HG03457 (cell line): ENCODE data around the gene TCF7L2.

ENCODE experiments used
- ATAC-seq: cut with Tn5 transposase; IDR thresholded peaks from one replicate; pipeline ENCODE4 v1.9.1; 2021; ENCODE audit warnings: moderate number of reproducible peaks; ENCODE audit not compliant: unreplicated experiment

Gene TCF7L2

GRCh38 chr10:112990271-112990670, 40.2 kb downstream of the TCF7L2 start:
- ATAC-seq, result no peak

GRCh38 chr10:112991888-112992491, 41.9 kb downstream of the TCF7L2 start:
- ATAC-seq, result no peak

GRCh38 chr10:112996462-112996861, 46.4 kb downstream of the TCF7L2 start:
- ATAC-seq, result no peak

- no peak for ATAC-seq
Observed at GRCh38 chr10:112999102-112999501, 49.1 kb downstream of the TCF7L2 start.

- no peak for ATAC-seq
Observed at GRCh38 chr10:113000442-113000841, 50.4 kb downstream of the TCF7L2 start.

GRCh38 chr10:113000876-113001598, 51.0 kb downstream of the TCF7L2 start:
- no peak for ATAC-seq

GRCh38 chr10:113001599-113002448, 51.8 kb downstream of the TCF7L2 start:
- ATAC-seq, result no peak

GRCh38 chr10:113002449-113002777, 52.4 kb downstream of the TCF7L2 start:
- no peak for ATAC-seq

GRCh38 chr10:113003052-113003451, 53.0 kb downstream of the TCF7L2 start:
- no peak for ATAC-seq

GRCh38 chr10:113004069-113004618, 54.1 kb downstream of the TCF7L2 start:
- ATAC-seq, result no peak

- ATAC-seq, result no peak
Observed at GRCh38 chr10:113005380-113005779, 55.3 kb downstream of the TCF7L2 start.

- no peak for ATAC-seq
Observed at GRCh38 chr10:113006656-113007342, 56.8 kb downstream of the TCF7L2 start.

- ATAC-seq, result no peak
Observed at GRCh38 chr10:113007343-113007771, 57.3 kb downstream of the TCF7L2 start.

- ATAC-seq, result no peak
Observed at GRCh38 chr10:113007821-113008220, 57.8 kb downstream of the TCF7L2 start.

- ATAC-seq, result no peak
Observed at GRCh38 chr10:113011592-113012374, 61.7 kb downstream of the TCF7L2 start.

GRCh38 chr10:113015201-113015600, 65.2 kb downstream of the TCF7L2 start:
- no peak for ATAC-seq

- ATAC-seq, result no peak
Observed at GRCh38 chr10:113017376-113017775, 67.3 kb downstream of the TCF7L2 start.

GRCh38 chr10:113018034-113018433, 68.0 kb downstream of the TCF7L2 start:
- no peak for ATAC-seq

- no peak for ATAC-seq
Observed at GRCh38 chr10:113019096-113019495, 69.0 kb downstream of the TCF7L2 start.
